HepG2 (cell line): ENCODE results near the gene ZNRD2. TPM values are rescaled to one million over a fixed set of nuclear protein-coding genes. Genes with fewer than 3 reads are reported as not detected.

ENCODE experiments used
- BCL6 ChIP-seq: IDR thresholded peaks from 2 replicates; pipeline ENCODE4 v1.6.1; 2016; ENCODE audit warnings: missing genetic modification reagents, missing compliant biosample characterization
- BORCS8-MEF2B ChIP-seq: sonication (generic); formaldehyde crosslinking; IDR thresholded peaks from 2 replicates; pipeline ENCODE4 v1.8.0; 2022; ENCODE audit warnings: mild to moderate bottlenecking, missing genetic modification reagents
- CCDC6 ChIP-seq: sonication (generic); formaldehyde crosslinking; IDR thresholded peaks from 2 replicates; pipeline ENCODE4 v1.8.1; 2022; ENCODE audit warnings: mild to moderate bottlenecking, missing genetic modification reagents, moderate library complexity
- CEBPG ChIP-seq: IDR thresholded peaks from 2 replicates; pipeline ENCODE4 v1.6.1; 2016
- HOXA3 ChIP-seq: sonication (generic); formaldehyde crosslinking; IDR thresholded peaks from 2 replicates; pipeline ENCODE4 v1.5.0; 2020; ENCODE audit warnings: missing genetic modification reagents
- ISL2 ChIP-seq: sonication (generic); formaldehyde crosslinking; IDR thresholded peaks from 2 replicates; pipeline ENCODE4 v1.5.0; 2020; ENCODE audit warnings: missing genetic modification reagents
- KAT8 ChIP-seq: IDR thresholded peaks from 2 replicates; pipeline ENCODE4 v1.6.1; 2016; ENCODE audit warnings: missing genetic modification reagents, missing compliant biosample characterization
- KLF13 ChIP-seq: sonication (generic); formaldehyde crosslinking; IDR thresholded peaks from 2 replicates; pipeline ENCODE4 v1.4.0; 2020; ENCODE audit warnings: mild to moderate bottlenecking, missing genetic modification reagents
- KLF15 ChIP-seq: sonication (generic); formaldehyde crosslinking; IDR thresholded peaks from 2 replicates; pipeline ENCODE4 v1.8.1; 2023; ENCODE audit warnings: borderline replicate concordance, mild to moderate bottlenecking, inconsistent platforms, missing genetic modification reagents, mixed read lengths
- NFATC3 ChIP-seq: sonication (generic); formaldehyde crosslinking; IDR thresholded peaks from 2 replicates; pipeline ENCODE4 v1.5.1; 2020; ENCODE audit warnings: mild to moderate bottlenecking, missing genetic modification reagents
- NFKB2 ChIP-seq: sonication (generic); formaldehyde crosslinking; IDR thresholded peaks from 2 replicates; pipeline ENCODE4 v1.4.0; 2020; ENCODE audit warnings: missing genetic modification reagents, borderline replicate concordance
- NKX3-1 ChIP-seq: sonication (generic); formaldehyde crosslinking; IDR thresholded peaks from 2 replicates; pipeline ENCODE4 v1.5.0; 2020; ENCODE audit warnings: missing genetic modification reagents
- NR3C1 ChIP-seq: sonication (generic); formaldehyde crosslinking; IDR thresholded peaks from 2 replicates; pipeline ENCODE4 v1.4.0; 2020; ENCODE audit warnings: missing genetic modification reagents
- RBFOX2 ChIP-seq: fragments of 200-400 bp; formaldehyde crosslinking; IDR thresholded peaks from 2 replicates; pipeline ENCODE4 v1.6.1; 2017; ENCODE audit warnings: low read depth, mild to moderate bottlenecking, low read length
- SIN3A ChIP-seq: IDR thresholded peaks from 2 replicates; pipeline ENCODE4 v1.6.1; 2011; ENCODE audit warnings: low read depth, mild to moderate bottlenecking, control low read depth, low read length, borderline replicate concordance
- SMC3 ChIP-seq: IDR thresholded peaks from 2 replicates; pipeline ENCODE4 v1.6.1; 2011; ENCODE audit warnings: low read length, improper control_type of control experiment
- SNAPC2 ChIP-seq: sonication (generic); formaldehyde crosslinking; IDR thresholded peaks from 2 replicates; pipeline ENCODE4 v1.8.1; 2022; ENCODE audit warnings: mild to moderate bottlenecking, missing genetic modification reagents
- ZFX ChIP-seq: sonication (generic); formaldehyde crosslinking; IDR thresholded peaks from 2 replicates; pipeline ENCODE4 v1.4.0; 2020; ENCODE audit warnings: mild to moderate bottlenecking, low read depth, missing genetic modification reagents, moderate library complexity
- ZNF768 ChIP-seq: sonication (generic); formaldehyde crosslinking; IDR thresholded peaks from 2 replicates; pipeline ENCODE4 v1.4.0; 2020; ENCODE audit warnings: missing genetic modification reagents
- ZNF782 ChIP-seq: sonication (generic); formaldehyde crosslinking; IDR thresholded peaks from 2 replicates; pipeline ENCODE4 v1.4.0; 2020; ENCODE audit warnings: missing genetic modification reagents, mild to moderate bottlenecking, borderline replicate concordance
- polyA plus RNA-seq, 8 experiments: library from polyadenylated mRNA; depleted of rRNA in 3 of 8; stranded (reverse) in 7 of 8; unstranded in 1 of 8; fragments of >200 nt; fragmentation: Illumina TruSeq in 4 of 8; extraction: Trizol in 4 of 8; gene quantifications; 2 replicates each; pipeline versions ENCODE4 v1.2.1 to v1.2.3, GENCODE V29; 2011 to 2016; ENCODE audit warnings: low read depth in 4 of 8, missing spikeins in 1 of 8, mixed read lengths in 1 of 8; ENCODE audit not compliant: insufficient read depth in 1 of 8
- total RNA-seq, 5 experiments: library from RNA; depleted of rRNA; stranded (reverse); fragments of >200 nt; fragmentation: Illumina TruSeq; extraction: Trizol; gene quantifications; 2 replicates each; pipeline ENCODE4 v1.2.3, GENCODE V29; 2016; ENCODE audit warnings: low read depth in 1 of 5
- TF ChIP-seq, protein P1 (sequence below): sonication (generic); formaldehyde crosslinking; IDR thresholded peaks from 2 replicates; pipeline ENCODE4 v1.4.0; 2020; ENCODE audit warnings: missing genetic modification reagents; ENCODE audit errors: not compliant biosample characterization
- TF ChIP-seq, protein P2 (sequence below): IDR thresholded peaks from 2 replicates; pipeline ENCODE4 v1.6.1; 2016; ENCODE audit warnings: missing compliant biosample characterization, missing genetic modification reagents, borderline replicate concordance
- TF ChIP-seq, protein P3 (sequence below): sonication (generic); formaldehyde crosslinking; IDR thresholded peaks from 2 replicates; pipeline ENCODE4 v1.4.0; 2020; ENCODE audit warnings: missing genetic modification reagents
- TF ChIP-seq, protein P4 (sequence below): IDR thresholded peaks from 2 replicates; pipeline ENCODE4 v1.6.1; 2016; ENCODE audit warnings: low read depth, control low read depth
- TF ChIP-seq, protein P5 (sequence below): sonication (generic); formaldehyde crosslinking; IDR thresholded peaks from 2 replicates; pipeline ENCODE4 v1.8.0; 2022; ENCODE audit warnings: mild to moderate bottlenecking, missing genetic modification reagents, borderline replicate concordance

ZNRD2 gene
- total and polyA plus RNA-seq, 2 of the 13 experiments (the other 11 are each of a cell fraction or from before 2014, with no cell fraction given) = 29.2 to 34.0 TPM

DNA sequence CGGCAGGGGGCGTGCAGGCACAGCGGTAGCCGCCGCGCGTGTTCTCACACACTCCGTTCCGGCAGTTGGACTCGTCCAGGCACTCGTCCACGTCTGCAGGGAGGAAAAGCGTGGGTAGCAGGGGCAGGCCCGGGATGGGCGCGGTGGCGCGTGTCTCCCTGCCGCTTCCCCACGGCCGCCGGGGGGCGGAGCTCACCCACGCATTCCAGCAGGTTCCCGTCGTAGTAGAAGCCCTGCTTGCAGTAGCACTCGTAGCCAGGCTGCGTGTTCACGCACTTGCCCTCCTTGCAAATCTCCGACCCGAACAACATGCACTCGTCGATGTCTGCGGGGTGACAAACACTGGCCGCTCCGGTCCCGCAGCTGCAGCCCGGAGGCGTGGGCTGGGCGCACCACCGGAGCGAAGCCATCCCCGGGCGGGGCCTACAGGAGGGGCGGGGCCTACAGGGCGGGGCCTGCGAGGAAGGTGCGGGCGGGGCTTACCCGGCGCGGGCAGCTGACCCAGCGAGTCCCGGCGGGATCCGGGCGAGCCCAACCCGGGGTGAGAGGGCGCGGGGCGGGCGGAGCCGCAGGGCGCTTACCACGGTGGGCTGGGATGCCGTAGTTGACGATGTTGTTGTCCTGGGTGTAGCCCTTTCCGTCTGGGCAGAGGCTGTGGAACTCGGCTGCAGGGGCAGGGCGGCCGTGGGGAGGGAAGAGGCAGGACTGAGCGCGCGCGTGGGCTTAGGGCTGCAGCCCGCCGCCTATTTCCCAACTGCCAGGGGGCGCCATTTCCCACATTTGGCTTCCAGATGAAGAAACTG is 29.8 kb upstream of the ZNRD2 start (continued):
- TF ChIP-seq, protein P1, sequence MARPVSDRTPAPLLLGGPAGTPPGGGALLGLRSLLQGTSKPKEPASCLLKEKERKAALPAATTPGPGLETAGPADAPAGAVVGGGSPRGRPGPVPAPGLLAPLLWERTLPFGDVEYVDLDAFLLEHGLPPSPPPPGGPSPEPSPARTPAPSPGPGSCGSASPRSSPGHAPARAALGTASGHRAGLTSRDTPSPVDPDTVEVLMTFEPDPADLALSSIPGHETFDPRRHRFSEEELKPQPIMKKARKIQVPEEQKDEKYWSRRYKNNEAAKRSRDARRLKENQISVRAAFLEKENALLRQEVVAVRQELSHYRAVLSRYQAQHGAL (CRISPR knock-in tag) = no peak
- TF ChIP-seq CEBPG = peak; percentile 52; the same call in 1 of the 2 replicates
- TF ChIP-seq SNAPC2 (CRISPR knock-in tag) = no peak
- peak; percentile 52 for TF ChIP-seq SMC3
- no peak for TF ChIP-seq NFKB2 (CRISPR knock-in tag)
- no peak for TF ChIP-seq BORCS8-MEF2B (CRISPR knock-in tag)
- peak; percentile 56 for TF ChIP-seq RBFOX2
- TF ChIP-seq NFATC3 (CRISPR knock-in tag) = no peak
- TF ChIP-seq, protein P2, sequence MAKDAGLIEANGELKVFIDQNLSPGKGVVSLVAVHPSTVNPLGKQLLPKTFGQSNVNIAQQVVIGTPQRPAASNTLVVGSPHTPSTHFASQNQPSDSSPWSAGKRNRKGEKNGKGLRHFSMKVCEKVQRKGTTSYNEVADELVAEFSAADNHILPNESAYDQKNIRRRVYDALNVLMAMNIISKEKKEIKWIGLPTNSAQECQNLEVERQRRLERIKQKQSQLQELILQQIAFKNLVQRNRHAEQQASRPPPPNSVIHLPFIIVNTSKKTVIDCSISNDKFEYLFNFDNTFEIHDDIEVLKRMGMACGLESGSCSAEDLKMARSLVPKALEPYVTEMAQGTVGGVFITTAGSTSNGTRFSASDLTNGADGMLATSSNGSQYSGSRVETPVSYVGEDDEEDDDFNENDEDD (CRISPR knock-in tag) = no peak
- no peak for TF ChIP-seq NKX3-1 (CRISPR knock-in tag)
- TF ChIP-seq KAT8 (CRISPR knock-in tag) = no peak
- TF ChIP-seq ZFX (CRISPR knock-in tag) = no peak
- TF ChIP-seq, protein P3, sequence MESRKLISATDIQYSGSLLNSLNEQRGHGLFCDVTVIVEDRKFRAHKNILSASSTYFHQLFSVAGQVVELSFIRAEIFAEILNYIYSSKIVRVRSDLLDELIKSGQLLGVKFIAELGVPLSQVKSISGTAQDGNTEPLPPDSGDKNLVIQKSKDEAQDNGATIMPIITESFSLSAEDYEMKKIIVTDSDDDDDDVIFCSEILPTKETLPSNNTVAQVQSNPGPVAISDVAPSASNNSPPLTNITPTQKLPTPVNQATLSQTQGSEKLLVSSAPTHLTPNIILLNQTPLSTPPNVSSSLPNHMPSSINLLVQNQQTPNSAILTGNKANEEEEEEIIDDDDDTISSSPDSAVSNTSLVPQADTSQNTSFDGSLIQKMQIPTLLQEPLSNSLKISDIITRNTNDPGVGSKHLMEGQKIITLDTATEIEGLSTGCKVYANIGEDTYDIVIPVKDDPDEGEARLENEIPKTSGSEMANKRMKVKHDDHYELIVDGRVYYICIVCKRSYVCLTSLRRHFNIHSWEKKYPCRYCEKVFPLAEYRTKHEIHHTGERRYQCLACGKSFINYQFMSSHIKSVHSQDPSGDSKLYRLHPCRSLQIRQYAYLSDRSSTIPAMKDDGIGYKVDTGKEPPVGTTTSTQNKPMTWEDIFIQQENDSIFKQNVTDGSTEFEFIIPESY = peak; percentile 99
- TF ChIP-seq, protein P4, sequence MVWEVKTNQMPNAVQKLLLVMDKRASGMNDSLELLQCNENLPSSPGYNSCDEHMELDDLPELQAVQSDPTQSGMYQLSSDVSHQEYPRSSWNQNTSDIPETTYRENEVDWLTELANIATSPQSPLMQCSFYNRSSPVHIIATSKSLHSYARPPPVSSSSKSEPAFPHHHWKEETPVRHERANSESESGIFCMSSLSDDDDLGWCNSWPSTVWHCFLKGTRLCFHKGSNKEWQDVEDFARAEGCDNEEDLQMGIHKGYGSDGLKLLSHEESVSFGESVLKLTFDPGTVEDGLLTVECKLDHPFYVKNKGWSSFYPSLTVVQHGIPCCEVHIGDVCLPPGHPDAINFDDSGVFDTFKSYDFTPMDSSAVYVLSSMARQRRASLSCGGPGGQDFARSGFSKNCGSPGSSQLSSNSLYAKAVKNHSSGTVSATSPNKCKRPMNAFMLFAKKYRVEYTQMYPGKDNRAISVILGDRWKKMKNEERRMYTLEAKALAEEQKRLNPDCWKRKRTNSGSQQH (CRISPR knock-in tag) = no peak
- TF ChIP-seq, protein P5, sequence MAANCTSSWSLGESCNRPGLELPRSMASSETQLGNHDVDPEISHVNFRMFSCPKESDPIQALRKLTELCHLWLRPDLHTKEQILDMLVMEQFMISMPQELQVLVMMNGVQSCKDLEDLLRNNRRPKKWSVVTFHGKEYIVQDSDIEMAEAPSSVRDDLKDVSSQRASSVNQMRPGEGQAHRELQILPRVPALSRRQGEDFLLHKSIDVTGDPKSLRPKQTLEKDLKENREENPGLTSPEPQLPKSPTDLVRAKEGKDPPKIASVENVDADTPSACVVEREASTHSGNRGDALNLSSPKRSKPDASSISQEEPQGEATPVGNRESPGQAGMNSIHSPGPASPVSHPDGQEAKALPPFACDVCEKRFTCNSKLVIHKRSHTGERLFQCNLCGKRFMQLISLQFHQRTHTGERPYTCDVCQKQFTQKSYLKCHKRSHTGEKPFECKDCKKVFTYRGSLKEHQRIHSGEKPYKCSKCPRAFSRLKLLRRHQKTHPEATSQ = no peak
- no peak for TF ChIP-seq ISL2 (CRISPR knock-in tag)
- no peak for TF ChIP-seq KLF15 (CRISPR knock-in tag)
- no peak for TF ChIP-seq ZNF768 (CRISPR knock-in tag)
- TF ChIP-seq SIN3A = no peak
- no peak for TF ChIP-seq ZNF782 (CRISPR knock-in tag)
- no peak for TF ChIP-seq NR3C1 (CRISPR knock-in tag)
- TF ChIP-seq KLF13 (CRISPR knock-in tag) = no peak
- no peak for TF ChIP-seq BCL6 (CRISPR knock-in tag)
- TF ChIP-seq HOXA3 (CRISPR knock-in tag) = no peak; the same call in 1 of the 2 replicates
- no peak for TF ChIP-seq CCDC6 (CRISPR knock-in tag)
